GM18519 (cell line): ENCODE measurements around the gene CACNA2D3.

Source experiments
- ATAC-seq: cut with Tn5 transposase; IDR thresholded peaks from one replicate; pipeline ENCODE4 v1.9.1; 2021; ENCODE audit warnings: mild to moderate bottlenecking, moderate library complexity; ENCODE audit not compliant: unreplicated experiment, low FRiP score

The CACNA2D3 gene

GRCh38 chr3:54758461-54758860 is 636.1 kb downstream of the CACNA2D3 start:
- no peak for ATAC-seq

DNA sequence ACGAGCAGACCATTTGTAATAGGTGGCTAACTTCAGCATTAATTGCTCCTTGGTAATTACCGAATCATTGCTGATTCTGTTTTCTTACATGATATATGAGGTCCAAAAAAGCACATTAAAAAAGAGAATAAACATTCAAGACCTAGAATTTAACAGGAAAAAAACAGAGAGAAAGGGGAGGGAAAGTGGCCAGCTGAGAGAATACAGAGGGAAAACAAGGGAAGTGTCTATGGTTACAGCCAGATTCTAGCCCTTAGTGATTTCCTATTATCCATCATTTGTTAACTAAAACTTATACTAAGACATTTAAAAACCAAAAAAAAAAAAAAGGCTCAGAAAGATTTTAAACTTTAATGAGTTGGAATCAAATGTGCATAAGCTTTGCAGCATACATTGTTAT is 636.8 kb downstream of the CACNA2D3 start:
- ATAC-seq: no peak

DNA sequence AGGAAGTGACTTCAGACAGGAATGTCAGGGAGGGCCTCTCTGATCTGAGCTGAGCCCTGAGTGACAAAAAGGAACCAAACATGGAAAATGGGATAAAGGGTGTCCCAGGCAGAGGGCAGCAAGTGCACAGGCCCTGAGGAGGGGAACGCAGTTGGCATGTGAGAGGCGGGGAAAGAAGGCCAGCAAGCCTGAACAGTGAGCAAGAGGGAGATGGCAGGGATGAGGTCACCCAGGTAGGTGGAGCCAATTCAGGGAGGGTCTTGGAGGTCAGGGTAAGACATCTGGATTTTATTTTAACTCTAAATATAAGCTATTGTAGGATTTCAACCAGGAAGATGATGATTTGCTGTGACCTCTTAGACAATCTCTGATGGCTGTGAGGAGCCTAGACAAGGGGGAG is 637.8 kb downstream of the CACNA2D3 start:
- ATAC-seq: no peak

GRCh38 chr3:54761637-54762036 is 639.3 kb downstream of the CACNA2D3 start:
- no peak for ATAC-seq

DNA sequence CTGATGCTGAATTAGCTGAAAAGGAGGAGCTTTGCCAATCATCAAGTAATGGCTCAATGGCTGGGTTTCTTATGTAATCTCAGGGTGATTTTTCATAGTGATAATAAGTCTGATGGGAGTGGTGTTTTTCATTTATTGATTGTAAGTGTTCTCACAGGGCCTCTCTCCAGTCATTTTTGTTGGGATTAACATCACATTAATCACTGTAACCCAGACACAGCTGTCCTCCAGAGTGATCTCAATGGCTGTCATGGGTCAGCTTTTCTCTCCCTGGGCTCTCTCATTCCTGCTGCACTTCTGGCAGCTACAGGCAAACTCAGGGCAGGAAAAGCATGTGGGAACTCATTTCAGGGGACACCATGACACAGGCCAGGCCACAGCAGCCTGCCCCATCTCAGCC is 642.6 kb downstream of the CACNA2D3 start:
- ATAC-seq: no peak

DNA sequence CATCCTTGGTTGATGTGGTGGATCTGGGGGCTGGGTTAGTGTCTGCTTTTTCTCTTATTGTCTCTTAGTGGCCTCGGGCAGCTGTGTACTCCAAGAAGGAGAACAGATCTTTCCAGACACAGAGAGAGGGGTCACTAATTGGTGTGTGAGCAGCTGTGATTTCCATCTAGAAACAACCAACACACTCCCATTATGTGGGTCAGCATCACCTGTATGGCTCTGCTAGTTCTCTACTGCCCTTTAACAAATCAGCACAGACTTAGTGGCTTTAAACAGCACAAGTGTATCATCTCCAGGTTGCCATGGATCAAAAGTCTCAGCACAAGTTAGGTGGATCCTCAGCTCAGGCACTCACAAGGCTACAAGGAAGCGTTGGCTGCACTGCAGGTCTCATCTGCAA is 648.7 kb downstream of the CACNA2D3 start:
- ATAC-seq: no peak

- ATAC-seq: no peak
Measured at GRCh38 chr3:54772051-54772450, 649.7 kb downstream of the CACNA2D3 start.

DNA sequence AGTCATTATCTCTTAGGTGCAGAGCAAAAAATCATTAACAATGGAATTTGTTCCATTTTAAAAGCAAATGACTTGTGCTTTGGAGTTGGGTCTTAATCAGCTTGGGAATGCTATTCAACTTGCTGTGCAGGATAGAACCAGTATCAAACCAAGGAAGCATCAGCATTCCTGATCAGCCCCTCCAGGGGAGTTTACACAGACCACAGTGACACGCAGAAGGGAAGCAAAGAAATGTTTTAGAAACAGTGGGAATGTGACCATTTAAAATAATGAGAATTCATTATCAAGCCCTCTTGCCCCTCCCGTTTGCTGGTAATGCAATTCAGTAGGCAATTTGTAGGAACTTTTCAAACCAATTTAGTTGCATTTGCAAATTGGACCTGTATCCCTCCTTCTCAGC is 650.4 kb downstream of the CACNA2D3 start:
- no peak for ATAC-seq

DNA sequence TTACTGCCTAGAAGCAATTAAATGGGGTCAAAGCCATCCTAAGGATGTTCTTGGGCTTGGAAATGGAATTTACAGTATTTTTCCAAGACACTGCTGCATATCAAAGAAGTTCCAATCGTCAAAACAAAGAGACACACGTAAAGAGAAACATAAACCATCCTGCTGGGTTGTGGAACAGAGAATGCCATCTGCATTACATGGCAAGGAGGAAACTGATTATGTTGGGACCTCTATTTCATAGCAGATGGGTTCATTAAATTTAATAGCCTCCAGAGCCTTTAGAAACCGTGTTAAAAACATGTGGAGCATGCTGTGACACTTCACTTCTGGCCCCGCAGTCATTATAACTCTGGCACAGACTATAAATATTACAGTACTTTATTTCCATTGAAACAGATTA is 650.9 kb downstream of the CACNA2D3 start:
- ATAC-seq: no peak

GRCh38 chr3:54776601-54777000 is 654.2 kb downstream of the CACNA2D3 start:
- no peak for ATAC-seq

GRCh38 chr3:54777141-54777540 is 654.8 kb downstream of the CACNA2D3 start:
- no peak for ATAC-seq

GRCh38 chr3:54780336-54780735 is 658.0 kb downstream of the CACNA2D3 start:
- no peak for ATAC-seq

- no peak for ATAC-seq
Measured at GRCh38 chr3:54781728-54782127, 659.4 kb downstream of the CACNA2D3 start.

DNA sequence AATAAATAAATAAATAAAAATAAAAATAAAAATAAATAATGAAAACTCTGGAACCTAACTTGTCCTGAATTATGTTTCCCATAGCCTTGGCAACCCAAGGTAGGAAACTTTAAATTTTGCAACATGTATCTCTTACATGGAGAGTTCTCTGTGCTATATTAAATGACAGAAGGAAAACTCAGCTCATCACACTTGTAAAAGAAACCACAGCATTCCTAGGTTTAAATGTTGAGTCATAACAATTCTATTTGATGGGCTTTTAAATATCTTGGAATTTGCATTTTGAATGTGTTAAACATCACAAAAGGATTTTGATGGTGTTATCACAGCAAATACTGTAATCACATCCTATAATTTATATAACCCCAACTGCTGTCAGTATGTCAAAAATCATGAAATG is 661.3 kb downstream of the CACNA2D3 start:
- ATAC-seq: no peak

DNA sequence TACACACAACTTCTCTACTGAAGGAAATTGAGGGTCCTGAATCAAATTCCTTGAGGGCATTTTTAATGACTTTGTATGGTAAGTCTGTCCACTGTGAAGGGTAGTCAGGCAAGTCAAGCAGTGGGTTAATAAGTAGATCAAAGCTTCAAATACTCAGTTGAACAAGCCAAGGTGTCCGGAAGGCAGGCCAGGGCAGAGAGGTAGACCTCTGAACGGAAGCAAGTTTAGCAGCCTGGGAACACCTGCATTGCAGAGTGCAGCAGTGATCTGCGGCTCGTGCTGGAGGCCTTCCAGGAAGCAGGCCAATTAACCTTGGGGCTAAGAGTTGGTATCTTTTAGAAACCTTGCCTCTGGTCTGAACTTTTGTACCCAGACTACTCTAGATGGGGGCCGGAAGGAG is 661.7 kb downstream of the CACNA2D3 start:
- no peak for ATAC-seq

- ATAC-seq: no peak
Measured at GRCh38 chr3:54785976-54786375, 663.6 kb downstream of the CACNA2D3 start.

DNA sequence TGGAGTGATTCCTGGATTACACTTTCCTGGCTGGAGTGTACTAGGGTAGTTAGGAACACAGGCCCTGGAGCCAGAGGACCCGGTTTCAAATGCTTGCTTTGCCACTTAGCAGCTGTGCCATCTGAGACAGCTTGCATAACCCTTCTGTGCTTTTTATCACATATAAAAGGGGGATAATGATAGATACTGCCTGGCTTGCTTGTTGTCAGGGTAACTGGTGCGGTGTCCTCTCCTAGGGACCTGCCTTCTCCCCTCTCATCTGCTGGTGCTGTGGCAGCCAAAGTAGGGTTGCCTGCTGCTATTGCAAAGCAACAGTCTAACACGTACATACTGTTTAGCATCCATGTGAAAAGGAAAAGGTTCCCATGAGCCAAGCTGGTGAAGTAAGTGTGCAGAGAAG is 667.7 kb downstream of the CACNA2D3 start:
- no peak for ATAC-seq

GRCh38 chr3:54791501-54792156 is 669.3 kb downstream of the CACNA2D3 start:
- ATAC-seq: no peak

GRCh38 chr3:54792584-54792983 is 670.2 kb downstream of the CACNA2D3 start:
- ATAC-seq: no peak

- ATAC-seq: no peak
Measured at GRCh38 chr3:54793171-54793570, 670.8 kb downstream of the CACNA2D3 start.

GRCh38 chr3:54797111-54797510 is 674.8 kb downstream of the CACNA2D3 start:
- no peak for ATAC-seq

DNA sequence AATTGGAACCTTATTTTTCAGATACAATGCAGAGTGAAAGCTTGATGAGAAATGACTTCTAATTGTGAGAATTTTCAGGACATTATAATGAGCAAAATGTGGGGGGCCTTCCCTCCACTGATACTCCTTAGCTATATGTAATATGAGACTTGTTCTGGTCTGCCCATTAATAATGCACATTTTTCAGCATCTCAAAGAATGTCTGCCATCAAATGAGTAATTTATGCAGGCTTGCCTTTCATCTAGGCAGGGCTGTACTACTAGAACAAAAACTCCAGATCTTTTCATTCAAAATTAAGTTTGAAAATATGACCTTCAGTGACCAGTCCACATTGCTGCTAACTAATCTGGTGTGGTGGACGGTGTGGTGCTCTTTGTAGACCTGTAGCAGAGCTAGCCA is 678.1 kb downstream of the CACNA2D3 start:
- ATAC-seq: no peak

GRCh38 chr3:54801977-54802376 is 679.6 kb downstream of the CACNA2D3 start:
- no peak for ATAC-seq
